HEK293 (cell line): Measurements from ENCODE around the gene CHN1.

ENCODE experiments used
- CTCF ChIA-PET: fragments of 350-600 bp; formaldehyde crosslinking; extraction: SDS; loops from one replicate; lab custom pipeline; 2021; ENCODE audit warnings: antibody characterized with exemption; lab: Yijun Ruan, JAX
- POLR2A ChIA-PET: fragments of 300-600 bp; formaldehyde crosslinking; extraction: SDS; loops from one replicate; lab custom pipeline; 2020; ENCODE audit warnings: antibody characterized with exemption, inconsistent platforms; lab: Yijun Ruan, JAX
- H3K27ac ChIP-seq: fragments of 200-500 bp; sonication (Bioruptor generic); 2 replicates; pipeline ENCODE4 v1.5.1; 2014; ENCODE audit warnings: low read depth, low read length, control low read depth, inconsistent platforms; ENCODE audit errors: extremely low read depth
- H3K36me3 ChIP-seq, 2 experiments: fragments of 200-500 bp in 1 of 2; sonication (Bioruptor generic) in 1 of 2; 1 replicate in 1 of 2; 2 replicates in 1 of 2; pipeline ENCODE4 v1.5.1; 2014 to 2017; ENCODE audit warnings: inconsistent platforms in 2 of 2, low read length in 2 of 2; ENCODE audit not compliant: control insufficient read depth in 2 of 2, insufficient read depth in 1 of 2
- H3K4me1 ChIP-seq: fragments of 200-500 bp; sonication (Bioruptor generic); 2 replicates; pipeline ENCODE4 v1.5.1; 2014; ENCODE audit warnings: mild to moderate bottlenecking, low read length, inconsistent platforms; ENCODE audit not compliant: control insufficient read depth, insufficient read depth
- H3K4me3 ChIP-seq: 2 replicates; pipeline ENCODE4 v1.5.1; 2011; ENCODE audit warnings: low read depth, mild to moderate bottlenecking, control low read depth, low read length, moderate library complexity
- H3K9me3 ChIP-seq: fragments of 200-500 bp; sonication (Bioruptor generic); 2 replicates; pipeline ENCODE4 v1.5.1; 2014; ENCODE audit warnings: low read depth, low read length, inconsistent platforms; ENCODE audit not compliant: control insufficient read depth, insufficient read depth
- BCL11A ChIP-seq: fragments of 450-650 bp; formaldehyde crosslinking; IDR thresholded peaks from 2 replicates; pipeline ENCODE4 v1.5.1; 2016; ENCODE audit warnings: low read depth, missing biosample characterization, missing genetic modification characterization
- IKZF3 ChIP-seq: fragments of 450-650 bp; IDR thresholded peaks from 2 replicates; pipeline ENCODE4 v1.5.0; 2018; ENCODE audit warnings: missing biosample characterization, mild to moderate bottlenecking, missing genetic modification characterization, moderate library complexity
- KLF7 ChIP-seq: fragments of 450-650 bp; formaldehyde crosslinking; IDR thresholded peaks from 2 replicates; pipeline ENCODE4 v1.5.1; 2016; ENCODE audit warnings: missing biosample characterization, missing genetic modification characterization, borderline replicate concordance
- PRDM1 ChIP-seq: fragments of 450-650 bp; formaldehyde crosslinking; IDR thresholded peaks from 2 replicates; pipeline ENCODE4; 2016; ENCODE audit warnings: missing biosample characterization, missing genetic modification characterization
- SALL2 ChIP-seq: fragments of 450-650 bp; formaldehyde crosslinking; IDR thresholded peaks from 2 replicates; pipeline ENCODE4 v1.5.0; 2017; ENCODE audit warnings: missing biosample characterization, mild to moderate bottlenecking, missing genetic modification characterization, borderline replicate concordance
- TCF7L2 ChIP-seq: IDR thresholded peaks from 2 replicates; pipeline ENCODE4 v1.6.1; 2011; ENCODE audit warnings: low read depth, mild to moderate bottlenecking, inconsistent platforms, low read length, moderate library complexity, borderline replicate concordance
- ZBTB17 ChIP-seq: fragments of 450-650 bp; formaldehyde crosslinking; IDR thresholded peaks from 2 replicates; pipeline ENCODE4 v1.5.1; 2016; ENCODE audit warnings: missing biosample characterization, missing genetic modification characterization
- ZBTB8A ChIP-seq: fragments of 450-650 bp; formaldehyde crosslinking; IDR thresholded peaks from 2 replicates; pipeline ENCODE4 v1.5.1; 2016; ENCODE audit warnings: missing biosample characterization, missing genetic modification characterization
- ZNF140 ChIP-seq: fragments of 450-650 bp; formaldehyde crosslinking; IDR thresholded peaks from 2 replicates; pipeline ENCODE4 v1.5.1; 2016; ENCODE audit warnings: missing biosample characterization, missing genetic modification characterization
- ZNF23 ChIP-seq: fragments of 450-650 bp; formaldehyde crosslinking; IDR thresholded peaks from 2 replicates; pipeline ENCODE4 v1.5.1; 2016; ENCODE audit warnings: missing biosample characterization, missing genetic modification characterization, borderline replicate concordance
- ZNF280C ChIP-seq: fragments of 450-650 bp; formaldehyde crosslinking; IDR thresholded peaks from 2 replicates; pipeline ENCODE4 v1.5.1; 2016; ENCODE audit warnings: missing biosample characterization, missing genetic modification characterization
- ZNF48 ChIP-seq: fragments of 450-650 bp; formaldehyde crosslinking; IDR thresholded peaks from 2 replicates; pipeline ENCODE4 v1.5.1; 2016; ENCODE audit warnings: missing biosample characterization, missing genetic modification characterization
- ZNF843 ChIP-seq: fragments of 450-650 bp; formaldehyde crosslinking; IDR thresholded peaks from 2 replicates; pipeline ENCODE4 v1.5.1; 2016; ENCODE audit warnings: missing biosample characterization, missing genetic modification characterization
- ZSCAN16 ChIP-seq: fragments of 450-650 bp; formaldehyde crosslinking; IDR thresholded peaks from 2 replicates; pipeline ENCODE4 v1.5.1; 2016; ENCODE audit warnings: missing biosample characterization, missing genetic modification characterization
- ZXDB ChIP-seq: fragments of 450-650 bp; formaldehyde crosslinking; IDR thresholded peaks from 2 replicates; pipeline ENCODE4 v1.5.1; 2016; ENCODE audit warnings: missing biosample characterization, missing genetic modification characterization
- TF ChIP-seq, protein P1 (sequence below): fragments of 450-650 bp; formaldehyde crosslinking; IDR thresholded peaks from 2 replicates; pipeline ENCODE4 v1.5.0; 2017; ENCODE audit warnings: missing biosample characterization, missing genetic modification characterization, borderline replicate concordance
- TF ChIP-seq, protein P2 (sequence below): fragments of 450-650 bp; formaldehyde crosslinking; IDR thresholded peaks from 2 replicates; pipeline ENCODE4 v1.5.1; 2016; ENCODE audit warnings: missing biosample characterization, missing genetic modification characterization
- TF ChIP-seq, protein P3 (sequence below): fragments of 450-650 bp; formaldehyde crosslinking; IDR thresholded peaks from 2 replicates; pipeline ENCODE4 v1.5.1; 2016; ENCODE audit warnings: missing biosample characterization, missing genetic modification characterization

Gene CHN1

DNA sequence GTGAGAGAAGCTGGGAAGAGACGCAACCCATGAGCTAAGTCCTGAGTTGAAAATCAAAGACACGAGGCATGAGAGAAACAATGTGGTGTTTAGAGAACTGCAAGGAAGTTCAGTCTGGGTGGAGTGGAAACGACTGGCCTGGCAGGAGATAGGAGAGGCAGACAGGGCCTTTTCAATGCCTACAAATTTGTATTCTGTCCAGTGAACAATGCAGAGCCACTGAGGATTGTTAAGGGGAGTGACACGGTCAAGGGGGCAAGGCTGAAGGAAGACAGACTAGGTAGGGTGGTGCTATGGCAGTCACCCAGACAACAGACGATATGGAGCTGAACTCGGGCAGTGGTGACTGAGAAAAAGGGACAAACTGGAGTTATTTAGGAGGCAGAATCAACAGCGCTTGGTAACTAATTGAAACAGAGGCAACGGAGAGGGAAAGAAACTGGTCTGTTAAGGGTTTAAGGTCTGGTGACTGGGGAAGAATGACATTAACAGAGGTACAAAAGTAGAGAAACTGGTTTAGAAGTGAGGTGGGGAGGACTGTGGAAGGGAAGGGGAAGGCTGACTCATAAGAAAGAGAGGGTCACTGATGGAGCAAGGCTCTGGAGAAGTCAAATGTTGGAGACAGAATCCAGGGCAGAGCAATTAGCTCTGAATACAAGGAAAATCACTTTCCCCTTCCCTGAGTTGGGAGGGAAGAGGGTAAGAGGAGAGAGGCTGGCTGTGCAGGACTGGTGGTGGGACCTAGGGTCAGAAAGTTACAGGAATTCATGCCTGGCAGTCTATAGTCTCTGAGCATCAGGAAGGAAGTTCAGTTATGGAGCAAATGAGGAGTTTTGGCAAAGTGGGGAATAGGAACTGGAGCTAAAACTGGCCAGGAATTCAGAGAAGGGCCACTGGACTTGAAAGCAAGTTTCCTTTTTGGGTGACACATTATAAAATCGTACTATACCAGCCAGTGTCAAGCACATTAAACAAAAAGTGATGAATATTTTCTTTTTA is 177.5 kb downstream of the CHN1 start:
- peaks cover 0 to 1% of the 10 kb centered on the region in 2 experiments; a peak in 1 of 3 replicates for H3K36me3 ChIP-seq
- H3K27ac ChIP-seq, result no peak overlapping the region
- H3K4me3 ChIP-seq, result no peak overlapping the region
- TF ChIP-seq, protein P1, sequence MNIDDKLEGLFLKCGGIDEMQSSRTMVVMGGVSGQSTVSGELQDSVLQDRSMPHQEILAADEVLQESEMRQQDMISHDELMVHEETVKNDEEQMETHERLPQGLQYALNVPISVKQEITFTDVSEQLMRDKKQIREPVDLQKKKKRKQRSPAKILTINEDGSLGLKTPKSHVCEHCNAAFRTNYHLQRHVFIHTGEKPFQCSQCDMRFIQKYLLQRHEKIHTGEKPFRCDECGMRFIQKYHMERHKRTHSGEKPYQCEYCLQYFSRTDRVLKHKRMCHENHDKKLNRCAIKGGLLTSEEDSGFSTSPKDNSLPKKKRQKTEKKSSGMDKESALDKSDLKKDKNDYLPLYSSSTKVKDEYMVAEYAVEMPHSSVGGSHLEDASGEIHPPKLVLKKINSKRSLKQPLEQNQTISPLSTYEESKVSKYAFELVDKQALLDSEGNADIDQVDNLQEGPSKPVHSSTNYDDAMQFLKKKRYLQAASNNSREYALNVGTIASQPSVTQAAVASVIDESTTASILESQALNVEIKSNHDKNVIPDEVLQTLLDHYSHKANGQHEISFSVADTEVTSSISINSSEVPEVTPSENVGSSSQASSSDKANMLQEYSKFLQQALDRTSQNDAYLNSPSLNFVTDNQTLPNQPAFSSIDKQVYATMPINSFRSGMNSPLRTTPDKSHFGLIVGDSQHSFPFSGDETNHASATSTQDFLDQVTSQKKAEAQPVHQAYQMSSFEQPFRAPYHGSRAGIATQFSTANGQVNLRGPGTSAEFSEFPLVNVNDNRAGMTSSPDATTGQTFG (tag by site-specific recombination), result no peak
- 0 out of 2 replicates have a peak, but pooled peaks have one; percentile 19 for TF ChIP-seq PRDM1 (tag by site-specific recombination)
- TF ChIP-seq ZXDB (tag by site-specific recombination), result no peak
- CTCF ChIA-PET, result interaction anchor here (0.8 kb wide), 2 partner anchors 20 to 157 kb away, joined by 3 read pairs; no protein-coding TSS in a partner anchor
- H3K4me1 ChIP-seq, result no peaks in the 10 kb centered on the region
- POLR2A ChIA-PET, result no interaction called here
- no peaks in the 10 kb centered on the region for H3K9me3 ChIP-seq

GRCh38 chr2:174826051-174826450 is 179.1 kb downstream of the CHN1 start:
- ChIA-PET CTCF (no interaction called here), POLR2A (no interaction called here)
- H3K9me3 ChIP-seq, result no peaks in the 10 kb centered on the region
- peaks cover 0 to 10% of the 10 kb centered on the region in 2 experiments; a peak in 1 of 3 replicates for H3K36me3 ChIP-seq
- no peaks in the 10 kb centered on the region for H3K4me1 ChIP-seq
- H3K4me3 ChIP-seq, result no peak overlapping the region
- no peak overlapping the region for H3K27ac ChIP-seq
- TF ChIP-seq, protein P2, sequence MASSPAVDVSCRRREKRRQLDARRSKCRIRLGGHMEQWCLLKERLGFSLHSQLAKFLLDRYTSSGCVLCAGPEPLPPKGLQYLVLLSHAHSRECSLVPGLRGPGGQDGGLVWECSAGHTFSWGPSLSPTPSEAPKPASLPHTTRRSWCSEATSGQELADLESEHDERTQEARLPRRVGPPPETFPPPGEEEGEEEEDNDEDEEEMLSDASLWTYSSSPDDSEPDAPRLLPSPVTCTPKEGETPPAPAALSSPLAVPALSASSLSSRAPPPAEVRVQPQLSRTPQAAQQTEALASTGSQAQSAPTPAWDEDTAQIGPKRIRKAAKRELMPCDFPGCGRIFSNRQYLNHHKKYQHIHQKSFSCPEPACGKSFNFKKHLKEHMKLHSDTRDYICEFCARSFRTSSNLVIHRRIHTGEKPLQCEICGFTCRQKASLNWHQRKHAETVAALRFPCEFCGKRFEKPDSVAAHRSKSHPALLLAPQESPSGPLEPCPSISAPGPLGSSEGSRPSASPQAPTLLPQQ (tag by site-specific recombination), result no peak
- TF ChIP-seq TCF7L2 (no peak), SALL2 (tag by site-specific recombination) (no peak), ZNF140 (tag by site-specific recombination) (no peak), ZNF48 (tag by site-specific recombination) (no peak)
- TF ChIP-seq, protein P3, sequence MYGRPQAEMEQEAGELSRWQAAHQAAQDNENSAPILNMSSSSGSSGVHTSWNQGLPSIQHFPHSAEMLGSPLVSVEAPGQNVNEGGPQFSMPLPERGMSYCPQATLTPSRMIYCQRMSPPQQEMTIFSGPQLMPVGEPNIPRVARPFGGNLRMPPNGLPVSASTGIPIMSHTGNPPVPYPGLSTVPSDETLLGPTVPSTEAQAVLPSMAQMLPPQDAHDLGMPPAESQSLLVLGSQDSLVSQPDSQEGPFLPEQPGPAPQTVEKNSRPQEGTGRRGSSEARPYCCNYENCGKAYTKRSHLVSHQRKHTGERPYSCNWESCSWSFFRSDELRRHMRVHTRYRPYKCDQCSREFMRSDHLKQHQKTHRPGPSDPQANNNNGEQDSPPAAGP (tag by site-specific recombination), result no peak

DNA sequence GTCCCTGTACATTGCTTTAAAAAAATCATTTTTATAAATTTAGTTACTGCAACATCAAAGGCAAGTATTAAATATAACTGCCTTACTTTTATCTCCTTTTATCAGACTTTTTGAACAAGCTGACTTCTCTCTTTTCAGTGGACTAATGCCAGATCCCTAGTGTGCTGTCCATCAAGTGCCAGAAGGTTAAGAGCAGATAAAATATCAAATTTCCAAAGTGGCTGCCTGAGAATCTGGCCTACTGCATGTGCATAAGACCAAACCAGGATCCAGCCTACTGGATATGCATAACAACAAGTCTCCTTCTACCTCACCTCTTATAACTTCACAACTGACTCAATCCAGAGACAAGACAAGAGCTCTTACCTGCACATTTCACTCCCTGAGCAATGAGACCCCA is 181.1 kb downstream of the CHN1 start:
- no peak overlapping the region for H3K27ac ChIP-seq
- peaks cover 0 to 16% of the 10 kb centered on the region in 2 experiments; a peak in 1 of 3 replicates for H3K36me3 ChIP-seq
- ChIA-PET POLR2A (no interaction called here), CTCF (interaction anchor here (0.7 kb wide), 1 partner anchor 168 kb away, joined by 3 read pairs; no protein-coding TSS in a partner anchor)
- H3K4me1 ChIP-seq, result no peaks in the 10 kb centered on the region
- H3K9me3 ChIP-seq, result no peaks in the 10 kb centered on the region
- H3K4me3 ChIP-seq, result no peak overlapping the region
- TF ChIP-seq IKZF3 (tag by site-specific recombination) (no peak), ZNF280C (tag by site-specific recombination) (no peak), ZNF23 (tag by site-specific recombination) (no peak), BCL11A (tag by site-specific recombination) (no peak), ZSCAN16 (tag by site-specific recombination) (no peak), ZBTB8A (tag by site-specific recombination) (no peak), ZBTB17 (tag by site-specific recombination) (no peak), KLF7 (tag by site-specific recombination) (no peak), ZNF843 (no peak)
